ENCODE measurements around the gene RHBDF2.

Gene RHBDF2

DNA sequence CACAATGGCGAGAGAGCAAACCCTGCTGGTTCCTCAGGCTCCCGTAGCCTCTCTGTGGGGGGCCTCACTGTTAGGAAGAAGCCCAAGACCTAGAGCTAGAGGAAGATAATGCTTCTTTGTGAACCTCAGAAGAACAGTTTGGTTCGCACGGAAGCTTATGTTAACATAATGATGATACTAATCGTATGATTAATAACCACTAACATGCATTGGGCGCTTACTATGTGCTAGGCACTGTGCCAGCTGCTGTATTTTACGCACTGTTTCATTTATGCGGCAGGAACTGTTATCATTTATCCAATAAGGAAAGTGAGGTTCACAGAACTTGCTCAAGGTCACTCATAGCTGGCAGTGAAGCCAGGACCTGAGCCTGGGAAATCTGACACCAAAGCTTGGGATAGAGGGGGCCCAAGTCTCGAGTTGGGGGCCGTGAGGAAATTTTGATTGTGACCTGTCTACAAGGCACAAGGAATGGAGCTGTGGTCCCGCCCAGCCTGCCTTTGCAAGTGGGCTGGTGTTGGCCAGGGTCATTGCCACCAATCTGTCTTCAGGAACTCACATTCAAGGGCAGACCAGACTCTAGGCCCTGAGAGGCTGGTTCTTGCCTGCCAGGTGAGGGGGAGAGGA, 45.4 kb upstream of the RHBDF2 start:
- no peak overlapping the region for H3K4me3 ChIP-seq (ENCODE audit: low read depth, low read length)
- TF ChIP-seq, protein P1, sequence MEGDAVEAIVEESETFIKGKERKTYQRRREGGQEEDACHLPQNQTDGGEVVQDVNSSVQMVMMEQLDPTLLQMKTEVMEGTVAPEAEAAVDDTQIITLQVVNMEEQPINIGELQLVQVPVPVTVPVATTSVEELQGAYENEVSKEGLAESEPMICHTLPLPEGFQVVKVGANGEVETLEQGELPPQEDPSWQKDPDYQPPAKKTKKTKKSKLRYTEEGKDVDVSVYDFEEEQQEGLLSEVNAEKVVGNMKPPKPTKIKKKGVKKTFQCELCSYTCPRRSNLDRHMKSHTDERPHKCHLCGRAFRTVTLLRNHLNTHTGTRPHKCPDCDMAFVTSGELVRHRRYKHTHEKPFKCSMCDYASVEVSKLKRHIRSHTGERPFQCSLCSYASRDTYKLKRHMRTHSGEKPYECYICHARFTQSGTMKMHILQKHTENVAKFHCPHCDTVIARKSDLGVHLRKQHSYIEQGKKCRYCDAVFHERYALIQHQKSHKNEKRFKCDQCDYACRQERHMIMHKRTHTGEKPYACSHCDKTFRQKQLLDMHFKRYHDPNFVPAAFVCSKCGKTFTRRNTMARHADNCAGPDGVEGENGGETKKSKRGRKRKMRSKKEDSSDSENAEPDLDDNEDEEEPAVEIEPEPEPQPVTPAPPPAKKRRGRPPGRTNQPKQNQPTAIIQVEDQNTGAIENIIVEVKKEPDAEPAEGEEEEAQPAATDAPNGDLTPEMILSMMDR (IDR thresholded peaks at IDR 0.05; ENCODE audit: control insufficient read depth, extremely low read depth, insufficient read depth): no peak
- DNase-seq (ENCODE audit: low read depth): no peak

DNA sequence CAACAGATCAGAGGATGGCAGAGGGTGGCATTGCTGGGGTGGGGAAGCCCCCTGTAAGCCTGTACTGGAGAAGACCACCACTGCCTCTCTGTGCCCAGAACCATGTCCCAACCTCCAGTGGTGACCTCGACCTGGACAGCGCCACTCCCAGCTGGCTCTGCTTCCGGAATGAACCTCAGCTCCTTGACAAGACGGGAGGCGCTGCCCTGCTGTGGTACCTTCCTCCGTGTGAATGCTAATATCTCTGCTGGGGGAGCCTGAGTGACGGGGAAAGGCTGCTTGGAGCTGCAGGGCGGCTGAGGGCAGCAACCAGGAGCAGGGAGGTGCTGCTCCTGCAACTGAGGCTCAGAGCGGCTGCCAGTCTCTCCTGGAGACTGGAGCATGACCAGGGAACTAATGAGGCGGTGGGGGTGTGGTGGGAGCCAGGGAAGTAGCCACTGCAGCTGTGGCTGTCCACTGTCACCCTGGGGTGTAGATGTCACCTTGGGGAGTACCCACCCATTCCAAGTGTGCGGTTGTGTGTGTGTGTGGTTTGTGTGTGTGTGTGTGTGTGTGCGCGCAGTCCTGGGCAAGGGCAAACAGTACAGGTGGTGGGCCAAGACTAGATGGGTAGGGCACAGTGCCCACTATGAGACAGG, 44.8 kb upstream of the RHBDF2 start:
- no peak overlapping the region for H3K4me3 ChIP-seq (ENCODE audit: low read depth, low read length)
- no peak for DNase-seq (ENCODE audit: low read depth)
- TF ChIP-seq, protein P1 (IDR thresholded peaks at IDR 0.05; ENCODE audit: control insufficient read depth, extremely low read depth, insufficient read depth): no peak

GRCh38 chr17:76544546-76545365, 43.5 kb upstream of the RHBDF2 start:
- H3K4me3 ChIP-seq (ENCODE audit: low read depth, low read length): no peak overlapping the region
- DNase-seq (ENCODE audit: low read depth): peak; percentile 53
- TF ChIP-seq, protein P1 (IDR thresholded peaks at IDR 0.05; ENCODE audit: control insufficient read depth, extremely low read depth, insufficient read depth): no peak

GRCh38 chr17:76543826-76544545, 42.8 kb upstream of the RHBDF2 start:
- TF ChIP-seq, protein P1 (IDR thresholded peaks at IDR 0.05; ENCODE audit: control insufficient read depth, extremely low read depth, insufficient read depth): no peak
- DNase-seq (ENCODE audit: low read depth): no peak
- H3K4me3 ChIP-seq (ENCODE audit: low read depth, low read length): no peak overlapping the region

DNA sequence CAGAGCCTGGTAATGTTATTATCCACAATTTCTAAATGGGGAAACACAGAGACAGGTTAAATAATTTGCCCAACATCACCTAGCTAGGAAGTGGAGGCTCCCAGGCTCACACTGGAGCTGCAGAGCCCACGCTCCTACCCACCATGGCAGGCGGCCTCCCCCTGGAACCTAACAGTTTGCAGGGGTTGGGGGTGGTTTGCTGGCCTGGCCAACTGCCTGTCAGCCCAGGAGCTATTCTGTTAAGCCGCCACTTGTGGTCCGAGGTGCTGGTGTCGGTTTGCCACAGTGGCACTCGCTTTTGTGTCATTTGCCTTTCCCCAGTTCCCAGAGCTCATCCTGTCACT, 42.2 kb upstream of the RHBDF2 start:
- H3K4me3 ChIP-seq (ENCODE audit: low read depth, low read length): no peak overlapping the region
- TF ChIP-seq, protein P1 (IDR thresholded peaks at IDR 0.05; ENCODE audit: control insufficient read depth, extremely low read depth, insufficient read depth): no peak
- DNase-seq (ENCODE audit: low read depth): no peak

- TF ChIP-seq, protein P1 (IDR thresholded peaks at IDR 0.05; ENCODE audit: control insufficient read depth, extremely low read depth, insufficient read depth): no peak
- H3K4me3 ChIP-seq (ENCODE audit: low read depth, low read length): no peak overlapping the region
- no peak for DNase-seq (ENCODE audit: low read depth)
These were observed 41.8 kb upstream of the RHBDF2 start for GRCh38 chr17:76542984-76543383.

Data from LNCaP clone FGC (cell line).